NCI-H1092 (cell line): ENCODE measurements around the gene NOD2.

Experiments
- DNase-seq: peaks from one replicate; lab custom pipeline; 2025; lab: John Stamatoyannopoulos, UW

Gene NOD2

GRCh38 chr16:50694206-50694605, 800 bp downstream of the NOD2 start:
- DNase-seq: no peak

- DNase-seq: no peak
Observed at GRCh38 chr16:50695017-50696000, 1.9 kb downstream of the NOD2 start.

- DNase-seq: no peak
Observed at GRCh38 chr16:50696126-50696525, 2.7 kb downstream of the NOD2 start.

GRCh38 chr16:50696575-50697420, 3.4 kb downstream of the NOD2 start:
- DNase-seq: no peak

GRCh38 chr16:50697421-50697715, 4.0 kb downstream of the NOD2 start:
- DNase-seq: no peak

GRCh38 chr16:50697881-50698767, 4.7 kb downstream of the NOD2 start:
- no peak for DNase-seq

GRCh38 chr16:50699326-50700159, 6.1 kb downstream of the NOD2 start:
- DNase-seq: no peak

GRCh38 chr16:50702725-50703124, 9.3 kb downstream of the NOD2 start:
- no peak for DNase-seq

GRCh38 chr16:50704245-50704644, 10.8 kb downstream of the NOD2 start:
- DNase-seq: no peak

GRCh38 chr16:50705436-50706110, 12.2 kb downstream of the NOD2 start:
- no peak for DNase-seq

- no peak for DNase-seq
Observed at GRCh38 chr16:50706250-50706649, 12.8 kb downstream of the NOD2 start.

- no peak for DNase-seq
Observed at GRCh38 chr16:50708373-50709060, 15.1 kb downstream of the NOD2 start.

GRCh38 chr16:50709061-50709684, 15.8 kb downstream of the NOD2 start:
- DNase-seq: no peak

GRCh38 chr16:50709980-50710379, 16.6 kb downstream of the NOD2 start:
- no peak for DNase-seq

GRCh38 chr16:50711040-50711439, 17.6 kb downstream of the NOD2 start:
- no peak for DNase-seq

- DNase-seq: no peak
Observed at GRCh38 chr16:50711862-50712559, 18.6 kb downstream of the NOD2 start.

GRCh38 chr16:50712560-50712898, 19.1 kb downstream of the NOD2 start:
- no peak for DNase-seq

GRCh38 chr16:50712956-50713355, 19.6 kb downstream of the NOD2 start:
- DNase-seq: no peak

GRCh38 chr16:50717091-50717490, 23.7 kb downstream of the NOD2 start:
- no peak for DNase-seq
